HEK293 (cell line): Measurements from ENCODE around the gene HID1.

Experiments
- GFI1B ChIP-seq: fragments of 450-650 bp; formaldehyde crosslinking; IDR thresholded peaks from 2 replicates; pipeline ENCODE4 v1.5.1; 2016; ENCODE audit warnings: missing biosample characterization, missing genetic modification characterization
- GLIS1 ChIP-seq: fragments of 450-650 bp; formaldehyde crosslinking; IDR thresholded peaks from 2 replicates; pipeline ENCODE4 v1.5.1; 2016; ENCODE audit warnings: missing biosample characterization, missing genetic modification characterization
- IKZF3 ChIP-seq: fragments of 450-650 bp; IDR thresholded peaks from 2 replicates; pipeline ENCODE4 v1.5.0; 2018; ENCODE audit warnings: missing biosample characterization, mild to moderate bottlenecking, missing genetic modification characterization, moderate library complexity
- MZF1 ChIP-seq: fragments of 450-650 bp; formaldehyde crosslinking; IDR thresholded peaks from 2 replicates; pipeline ENCODE4 v1.5.1; 2017; ENCODE audit warnings: missing biosample characterization, missing genetic modification characterization, borderline replicate concordance
- OSR2 ChIP-seq: fragments of 450-650 bp; formaldehyde crosslinking; IDR thresholded peaks from 2 replicates; pipeline ENCODE4 v1.5.1; 2016; ENCODE audit warnings: missing biosample characterization, missing genetic modification characterization
- OVOL3 ChIP-seq: fragments of 450-650 bp; formaldehyde crosslinking; IDR thresholded peaks from 2 replicates; pipeline ENCODE4 v1.5.1; 2016; ENCODE audit warnings: missing biosample characterization, missing genetic modification characterization
- PBX3 ChIP-seq: sonication (generic); formaldehyde crosslinking; IDR thresholded peaks from 2 replicates; pipeline ENCODE4 v1.8.1; 2022; ENCODE audit warnings: mild to moderate bottlenecking, moderate library complexity, missing genetic modification reagents
- SCRT2 ChIP-seq: fragments of 450-650 bp; formaldehyde crosslinking; IDR thresholded peaks from 2 replicates; pipeline ENCODE4 v1.5.1; 2016; ENCODE audit warnings: missing biosample characterization, missing genetic modification characterization
- TCF7L2 ChIP-seq: IDR thresholded peaks from 2 replicates; pipeline ENCODE4 v1.6.1; 2011; ENCODE audit warnings: low read depth, mild to moderate bottlenecking, inconsistent platforms, low read length, moderate library complexity, borderline replicate concordance
- ZBTB48 ChIP-seq: fragments of 450-650 bp; formaldehyde crosslinking; IDR thresholded peaks from 2 replicates; pipeline ENCODE4 v1.5.1; 2016; ENCODE audit warnings: missing biosample characterization, missing genetic modification characterization
- ZBTB7A ChIP-seq: fragments of 450-650 bp; formaldehyde crosslinking; IDR thresholded peaks from 2 replicates; pipeline ENCODE4 v1.5.1; 2016; ENCODE audit warnings: low read depth, missing biosample characterization, missing genetic modification characterization
- ZIC2 ChIP-seq: fragments of 450-650 bp; formaldehyde crosslinking; IDR thresholded peaks from 2 replicates; pipeline ENCODE4 v1.5.1; 2016; ENCODE audit warnings: missing biosample characterization, missing genetic modification characterization
- ZNF214 ChIP-seq: fragments of 450-650 bp; formaldehyde crosslinking; IDR thresholded peaks from 2 replicates; pipeline ENCODE4 v1.5.1; 2017; ENCODE audit warnings: missing biosample characterization, mild to moderate bottlenecking, missing genetic modification characterization, borderline replicate concordance
- ZNF221 ChIP-seq: fragments of 450-650 bp; formaldehyde crosslinking; IDR thresholded peaks from 2 replicates; pipeline ENCODE4 v1.5.1; 2017; ENCODE audit warnings: missing biosample characterization, missing genetic modification characterization, borderline replicate concordance
- ZNF324 ChIP-seq: fragments of 450-650 bp; formaldehyde crosslinking; IDR thresholded peaks from 2 replicates; pipeline ENCODE4 v1.5.1; 2016; ENCODE audit warnings: missing biosample characterization, missing genetic modification characterization
- ZNF488 ChIP-seq: fragments of 450-650 bp; formaldehyde crosslinking; IDR thresholded peaks from 2 replicates; pipeline ENCODE4 v1.5.1; 2016; ENCODE audit warnings: missing biosample characterization, missing genetic modification characterization
- ZNF544 ChIP-seq: fragments of 450-650 bp; formaldehyde crosslinking; IDR thresholded peaks from 2 replicates; pipeline ENCODE4 v1.5.0; 2017; ENCODE audit warnings: missing biosample characterization, missing genetic modification characterization
- ZNF585B ChIP-seq: fragments of 450-650 bp; formaldehyde crosslinking; IDR thresholded peaks from 2 replicates; pipeline ENCODE4 v1.5.1; 2016; ENCODE audit warnings: missing biosample characterization, missing genetic modification characterization
- ZNF610 ChIP-seq: fragments of 450-650 bp; formaldehyde crosslinking; IDR thresholded peaks from 2 replicates; pipeline ENCODE4 v1.5.1; 2016; ENCODE audit warnings: missing biosample characterization, missing genetic modification characterization, borderline replicate concordance
- ZNF645 ChIP-seq: fragments of 450-650 bp; formaldehyde crosslinking; IDR thresholded peaks from 2 replicates; pipeline ENCODE4; 2016; ENCODE audit warnings: missing biosample characterization, missing genetic modification characterization
- ZNF658 ChIP-seq: fragments of 450-650 bp; formaldehyde crosslinking; IDR thresholded peaks from 2 replicates; pipeline ENCODE4; 2016; ENCODE audit warnings: missing biosample characterization, missing genetic modification characterization
- ZNF664 ChIP-seq: fragments of 450-650 bp; formaldehyde crosslinking; IDR thresholded peaks from 2 replicates; pipeline ENCODE4 v1.5.1; 2016; ENCODE audit warnings: missing biosample characterization, missing genetic modification characterization
- ZNF777 ChIP-seq: fragments of 450-650 bp; formaldehyde crosslinking; IDR thresholded peaks from 2 replicates; pipeline ENCODE4 v1.5.1; 2017; ENCODE audit warnings: missing biosample characterization, missing genetic modification characterization, borderline replicate concordance
- ZSCAN23 ChIP-seq: fragments of 450-650 bp; formaldehyde crosslinking; IDR thresholded peaks from 2 replicates; pipeline ENCODE4 v1.5.1; 2016; ENCODE audit warnings: missing biosample characterization, missing genetic modification characterization
- TF ChIP-seq, protein P1 (sequence below): fragments of 450-650 bp; formaldehyde crosslinking; IDR thresholded peaks from 2 replicates; pipeline ENCODE4 v1.5.1; 2016; ENCODE audit warnings: missing biosample characterization, missing genetic modification characterization
- TF ChIP-seq, protein P2 (sequence below): fragments of 450-650 bp; formaldehyde crosslinking; IDR thresholded peaks from 2 replicates; pipeline ENCODE4 v1.5.1; 2016; ENCODE audit warnings: missing biosample characterization, missing genetic modification characterization
- TF ChIP-seq, protein P3 (sequence below): fragments of 450-650 bp; formaldehyde crosslinking; IDR thresholded peaks from 2 replicates; pipeline ENCODE4 v1.5.1; 2017; ENCODE audit warnings: missing biosample characterization, missing genetic modification characterization
- TF ChIP-seq, protein P4 (sequence below): fragments of 450-650 bp; formaldehyde crosslinking; conservative IDR thresholded peaks from 2 replicates; pipeline ENCODE4 v1.5.1; 2016; ENCODE audit warnings: low read depth, missing biosample characterization, missing genetic modification characterization

The HID1 gene

DNA sequence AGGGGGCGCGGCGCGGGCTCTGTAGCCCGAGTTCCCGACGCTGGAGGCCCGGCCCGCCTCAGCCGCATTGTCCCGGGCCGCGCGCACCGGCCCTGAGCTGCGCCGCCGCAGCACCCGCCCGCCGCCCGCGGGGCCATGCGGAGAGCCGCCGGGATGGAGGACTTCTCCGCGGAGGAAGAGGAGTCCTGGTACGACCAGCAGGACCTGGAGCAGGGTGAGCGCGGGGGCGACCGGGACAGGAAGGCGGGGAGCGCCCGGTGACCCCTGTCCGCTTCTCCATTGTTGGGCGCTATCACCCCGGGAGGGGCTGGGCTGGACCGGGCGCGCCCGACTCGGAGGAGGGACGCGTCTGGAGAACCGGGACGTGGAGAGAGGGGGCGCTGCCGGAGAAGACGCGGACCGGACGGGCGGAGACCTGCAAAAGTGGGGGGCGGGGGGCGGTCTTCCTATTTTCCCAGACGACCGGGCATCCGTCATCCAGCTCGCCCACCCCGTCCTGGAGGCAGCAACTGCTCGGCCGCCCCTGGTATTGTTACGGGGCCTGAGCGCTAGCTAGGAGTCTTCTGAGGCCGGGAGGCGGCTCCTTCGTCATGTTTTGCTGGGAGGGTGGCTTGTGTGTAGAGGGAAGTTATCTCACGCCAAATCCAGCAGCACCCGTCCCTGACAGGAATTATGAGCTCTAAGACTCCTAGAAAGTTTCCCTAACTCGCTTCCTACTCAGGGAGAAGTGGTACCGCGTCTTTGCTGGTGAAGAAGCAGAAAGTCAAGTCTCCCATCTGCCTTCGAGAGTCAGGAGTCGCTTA lies 15.6 kb upstream of the HID1 start (continued):
- TF ChIP-seq ZNF585B (tag by site-specific recombination) (no peak), ZBTB48 (0 out of 2 replicates have a peak, but pooled peaks have one; percentile 9), ZNF645 (no peak), ZNF777 (tag by site-specific recombination) (no peak), ZNF488 (tag by site-specific recombination) (no peak), MZF1 (tag by site-specific recombination) (no peak), OVOL3 (tag by site-specific recombination) (no peak), ZNF664 (tag by site-specific recombination) (no peak), ZBTB7A (peak; percentile 77; the same call in 1 of the 2 replicates), ZSCAN23 (no peak), ZNF324 (tag by site-specific recombination) (no peak), OSR2 (no peak), PBX3 (peak; percentile 31; the same call in 1 of the 2 replicates), GFI1B (tag by site-specific recombination) (no peak), ZNF221 (no peak), ZNF214 (no peak), ZIC2 (tag by site-specific recombination) (no peak), TCF7L2 (no peak), SCRT2 (no peak), IKZF3 (tag by site-specific recombination) (peak; percentile 43; the same call in 1 of the 2 replicates), ZNF610 (tag by site-specific recombination) (no peak), ZNF658 (tag by site-specific recombination) (no peak), GLIS1 (peak; percentile 14; the same call in 1 of the 2 replicates), ZNF544 (tag by site-specific recombination) (no peak)
- TF ChIP-seq, protein P1, sequence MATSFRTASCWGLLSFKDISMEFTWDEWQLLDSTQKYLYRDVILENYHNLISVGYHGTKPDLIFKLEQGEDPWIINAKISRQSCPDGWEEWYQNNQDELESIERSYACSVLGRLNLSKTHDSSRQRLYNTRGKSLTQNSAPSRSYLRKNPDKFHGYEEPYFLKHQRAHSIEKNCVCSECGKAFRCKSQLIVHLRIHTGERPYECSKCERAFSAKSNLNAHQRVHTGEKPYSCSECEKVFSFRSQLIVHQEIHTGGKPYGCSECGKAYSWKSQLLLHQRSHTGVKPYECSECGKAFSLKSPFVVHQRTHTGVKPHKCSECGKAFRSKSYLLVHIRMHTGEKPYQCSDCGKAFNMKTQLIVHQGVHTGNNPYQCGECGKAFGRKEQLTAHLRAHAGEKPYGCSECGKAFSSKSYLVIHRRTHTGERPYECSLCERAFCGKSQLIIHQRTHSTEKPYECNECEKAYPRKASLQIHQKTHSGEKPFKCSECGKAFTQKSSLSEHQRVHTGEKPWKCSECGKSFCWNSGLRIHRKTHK = no peak
- TF ChIP-seq, protein P2, sequence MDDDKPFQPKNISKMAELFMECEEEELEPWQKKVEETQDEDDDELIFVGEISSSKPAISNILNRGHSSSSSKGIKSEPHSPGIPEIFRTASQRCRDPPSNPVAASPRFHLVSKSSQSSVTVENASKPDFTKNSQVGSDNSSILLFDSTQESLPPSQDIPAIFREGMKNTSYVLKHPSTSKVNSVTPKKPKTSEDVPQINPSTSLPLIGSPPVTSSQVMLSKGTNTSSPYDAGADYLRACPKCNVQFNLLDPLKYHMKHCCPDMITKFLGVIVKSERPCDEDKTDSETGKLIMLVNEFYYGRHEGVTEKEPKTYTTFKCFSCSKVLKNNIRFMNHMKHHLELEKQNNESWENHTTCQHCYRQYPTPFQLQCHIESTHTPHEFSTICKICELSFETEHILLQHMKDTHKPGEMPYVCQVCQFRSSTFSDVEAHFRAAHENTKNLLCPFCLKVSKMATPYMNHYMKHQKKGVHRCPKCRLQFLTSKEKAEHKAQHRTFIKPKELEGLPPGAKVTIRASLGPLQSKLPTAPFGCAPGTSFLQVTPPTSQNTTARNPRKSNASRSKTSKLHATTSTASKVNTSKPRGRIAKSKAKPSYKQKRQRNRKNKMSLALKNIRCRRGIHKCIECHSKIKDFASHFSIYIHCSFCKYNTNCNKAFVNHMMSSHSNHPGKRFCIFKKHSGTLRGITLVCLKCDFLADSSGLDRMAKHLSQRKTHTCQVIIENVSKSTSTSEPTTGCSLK (tag by site-specific recombination) = no peak
- TF ChIP-seq, protein P3, sequence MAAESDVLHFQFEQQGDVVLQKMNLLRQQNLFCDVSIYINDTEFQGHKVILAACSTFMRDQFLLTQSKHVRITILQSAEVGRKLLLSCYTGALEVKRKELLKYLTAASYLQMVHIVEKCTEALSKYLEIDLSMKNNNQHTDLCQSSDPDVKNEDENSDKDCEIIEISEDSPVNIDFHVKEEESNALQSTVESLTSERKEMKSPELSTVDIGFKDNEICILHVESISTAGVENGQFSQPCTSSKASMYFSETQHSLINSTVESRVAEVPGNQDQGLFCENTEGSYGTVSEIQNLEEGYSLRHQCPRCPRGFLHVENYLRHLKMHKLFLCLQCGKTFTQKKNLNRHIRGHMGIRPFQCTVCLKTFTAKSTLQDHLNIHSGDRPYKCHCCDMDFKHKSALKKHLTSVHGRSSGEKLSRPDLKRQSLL = 0 out of 2 replicates have a peak, but pooled peaks have one; percentile 27
- TF ChIP-seq, protein P4, sequence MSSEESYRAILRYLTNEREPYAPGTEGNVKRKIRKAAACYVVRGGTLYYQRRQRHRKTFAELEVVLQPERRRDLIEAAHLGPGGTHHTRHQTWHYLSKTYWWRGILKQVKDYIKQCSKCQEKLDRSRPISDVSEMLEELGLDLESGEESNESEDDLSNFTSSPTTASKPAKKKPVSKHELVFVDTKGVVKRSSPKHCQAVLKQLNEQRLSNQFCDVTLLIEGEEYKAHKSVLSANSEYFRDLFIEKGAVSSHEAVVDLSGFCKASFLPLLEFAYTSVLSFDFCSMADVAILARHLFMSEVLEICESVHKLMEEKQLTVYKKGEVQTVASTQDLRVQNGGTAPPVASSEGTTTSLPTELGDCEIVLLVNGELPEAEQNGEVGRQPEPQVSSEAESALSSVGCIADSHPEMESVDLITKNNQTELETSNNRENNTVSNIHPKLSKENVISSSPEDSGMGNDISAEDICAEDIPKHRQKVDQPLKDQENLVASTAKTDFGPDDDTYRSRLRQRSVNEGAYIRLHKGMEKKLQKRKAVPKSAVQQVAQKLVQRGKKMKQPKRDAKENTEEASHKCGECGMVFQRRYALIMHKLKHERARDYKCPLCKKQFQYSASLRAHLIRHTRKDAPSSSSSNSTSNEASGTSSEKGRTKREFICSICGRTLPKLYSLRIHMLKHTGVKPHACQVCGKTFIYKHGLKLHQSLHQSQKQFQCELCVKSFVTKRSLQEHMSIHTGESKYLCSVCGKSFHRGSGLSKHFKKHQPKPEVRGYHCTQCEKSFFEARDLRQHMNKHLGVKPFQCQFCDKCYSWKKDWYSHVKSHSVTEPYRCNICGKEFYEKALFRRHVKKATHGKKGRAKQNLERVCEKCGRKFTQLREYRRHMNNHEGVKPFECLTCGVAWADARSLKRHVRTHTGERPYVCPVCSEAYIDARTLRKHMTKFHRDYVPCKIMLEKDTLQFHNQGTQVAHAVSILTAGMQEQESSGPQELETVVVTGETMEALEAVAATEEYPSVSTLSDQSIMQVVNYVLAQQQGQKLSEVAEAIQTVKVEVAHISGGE (tag by site-specific recombination) = peak; percentile 51
